GM19468 (cell line): Measurements from ENCODE around the gene CA4.
"Not testable (repeated sequence)": the region's sequence is repeated elsewhere in the genome, so short reads cannot be mapped to it uniquely, and the experiment has no call there.

Experiments used
- ATAC-seq: cut with Tn5 transposase; IDR thresholded peaks from one replicate; pipeline ENCODE4 v1.9.1; 2021; ENCODE audit warnings: mild to moderate bottlenecking, moderate library complexity, moderate number of reproducible peaks; ENCODE audit not compliant: unreplicated experiment; ENCODE audit errors: extremely low read depth

Gene CA4

GRCh38 chr17:60149691-60150582 is at the start of gene CA4:
Gene CA4, plus strand, starts transcription at chr17:60149973. Its CDS starts 62 bp downstream, at chr17:60150035.
- no peak for ATAC-seq

GRCh38 chr17:60100577-60100976 is 49.2 kb upstream of the CA4 start:
- not testable (repeated sequence) for ATAC-seq

GRCh38 chr17:60102015-60102631 is 47.6 kb upstream of the CA4 start:
- not testable (repeated sequence) for ATAC-seq

- ATAC-seq: no peak
These were observed 47.1 kb upstream of the CA4 start for GRCh38 chr17:60102632-60103096.

- ATAC-seq: no peak
These were observed 45.8 kb upstream of the CA4 start for GRCh38 chr17:60103957-60104356.

- ATAC-seq: no peak
These were observed 43.3 kb upstream of the CA4 start for GRCh38 chr17:60106340-60107059.

GRCh38 chr17:60107526-60108257 is 42.1 kb upstream of the CA4 start:
- ATAC-seq: no peak

- ATAC-seq: not testable (repeated sequence)
These were observed 41.5 kb upstream of the CA4 start for GRCh38 chr17:60108309-60108708.

GRCh38 chr17:60108712-60109111 is 41.1 kb upstream of the CA4 start:
- no peak for ATAC-seq

GRCh38 chr17:60109161-60109560 is 40.6 kb upstream of the CA4 start:
- no peak for ATAC-seq

- ATAC-seq: no peak
These were observed 39.2 kb upstream of the CA4 start for GRCh38 chr17:60110586-60110985.

- ATAC-seq: not testable (repeated sequence)
These were observed 38.1 kb upstream of the CA4 start for GRCh38 chr17:60111661-60112060.

GRCh38 chr17:60115364-60115763 is 34.4 kb upstream of the CA4 start:
- ATAC-seq: not testable (repeated sequence)

GRCh38 chr17:60116196-60116595 is 33.6 kb upstream of the CA4 start:
- ATAC-seq: not testable (repeated sequence)

GRCh38 chr17:60119162-60119561 is 30.6 kb upstream of the CA4 start:
- ATAC-seq: not testable (repeated sequence)

- not testable (repeated sequence) for ATAC-seq
These were observed 29.7 kb upstream of the CA4 start for GRCh38 chr17:60119807-60120748.

- no peak for ATAC-seq
These were observed 22.4 kb upstream of the CA4 start for GRCh38 chr17:60127068-60128064.
